Astrocyte of the cerebellum (primary cell): ENCODE results near the gene TDRD1.

Experiments used
- DNase-seq: peaks from one replicate; pipeline ENCODE4 v3.0.0-alpha.2; 2011; ENCODE audit warnings: low read depth
- H3K4me3 ChIP-seq: 2 replicates; pipeline ENCODE4 v1.5.1; 2011; ENCODE audit warnings: mild to moderate bottlenecking, low read depth, low read length, moderate library complexity
- in situ Hi-C: cut with HindIII; loops from 2 replicates; pipeline ENCODE4 v1.10.0; 2017; ENCODE audit warnings: low sequenced_read_pairs
- TF ChIP-seq, protein P1 (sequence below): IDR thresholded peaks from 2 replicates; pipeline ENCODE4 v1.5.1; 2012; ENCODE audit warnings: low read length, low read depth, moderate library complexity, mild to moderate bottlenecking; ENCODE audit errors: missing control alignments

TDRD1 gene

DNA sequence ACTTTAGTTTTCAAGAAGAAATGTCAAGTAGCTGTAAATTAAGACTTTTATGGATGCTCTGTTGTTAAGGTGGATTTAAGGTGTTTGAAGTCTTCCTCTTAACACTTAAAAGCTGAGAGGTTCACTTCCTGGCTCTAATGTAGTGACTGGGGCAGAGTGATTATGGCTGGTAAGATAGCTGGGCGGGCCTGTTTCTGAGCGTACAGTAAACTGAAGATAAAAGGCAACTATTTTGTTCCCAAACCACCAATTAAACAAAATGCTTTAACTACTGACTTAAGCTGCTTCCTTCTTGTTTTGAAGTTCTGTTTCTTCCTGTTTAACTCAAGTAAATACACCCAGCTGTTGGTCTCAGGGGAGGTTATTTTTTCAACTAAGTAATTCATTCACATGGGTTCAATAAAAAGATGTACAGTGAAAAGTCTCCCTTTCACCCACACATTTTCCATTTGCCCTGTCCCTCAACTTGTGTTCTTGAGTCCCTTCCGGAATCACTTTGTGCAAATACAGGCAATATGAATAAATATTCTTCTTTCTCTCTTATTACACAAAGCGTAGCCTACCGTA is 79.2 kb downstream of the TDRD1 start:
- H3K4me3 ChIP-seq: no peak overlapping the region
- TF ChIP-seq, protein P1, sequence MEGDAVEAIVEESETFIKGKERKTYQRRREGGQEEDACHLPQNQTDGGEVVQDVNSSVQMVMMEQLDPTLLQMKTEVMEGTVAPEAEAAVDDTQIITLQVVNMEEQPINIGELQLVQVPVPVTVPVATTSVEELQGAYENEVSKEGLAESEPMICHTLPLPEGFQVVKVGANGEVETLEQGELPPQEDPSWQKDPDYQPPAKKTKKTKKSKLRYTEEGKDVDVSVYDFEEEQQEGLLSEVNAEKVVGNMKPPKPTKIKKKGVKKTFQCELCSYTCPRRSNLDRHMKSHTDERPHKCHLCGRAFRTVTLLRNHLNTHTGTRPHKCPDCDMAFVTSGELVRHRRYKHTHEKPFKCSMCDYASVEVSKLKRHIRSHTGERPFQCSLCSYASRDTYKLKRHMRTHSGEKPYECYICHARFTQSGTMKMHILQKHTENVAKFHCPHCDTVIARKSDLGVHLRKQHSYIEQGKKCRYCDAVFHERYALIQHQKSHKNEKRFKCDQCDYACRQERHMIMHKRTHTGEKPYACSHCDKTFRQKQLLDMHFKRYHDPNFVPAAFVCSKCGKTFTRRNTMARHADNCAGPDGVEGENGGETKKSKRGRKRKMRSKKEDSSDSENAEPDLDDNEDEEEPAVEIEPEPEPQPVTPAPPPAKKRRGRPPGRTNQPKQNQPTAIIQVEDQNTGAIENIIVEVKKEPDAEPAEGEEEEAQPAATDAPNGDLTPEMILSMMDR: no peak

GRCh38 chr10:114259824-114260223 is 80.7 kb downstream of the TDRD1 start:
- TF ChIP-seq, protein P1: no peak
- no peak overlapping the region for H3K4me3 ChIP-seq
- no peak for DNase-seq
- in situ Hi-C loops: no loop called here

More for the DNA sequence above, 79.2 kb downstream of the TDRD1 start:
- in situ Hi-C loops: no loop called here
- DNase-seq: no peak

DNA sequence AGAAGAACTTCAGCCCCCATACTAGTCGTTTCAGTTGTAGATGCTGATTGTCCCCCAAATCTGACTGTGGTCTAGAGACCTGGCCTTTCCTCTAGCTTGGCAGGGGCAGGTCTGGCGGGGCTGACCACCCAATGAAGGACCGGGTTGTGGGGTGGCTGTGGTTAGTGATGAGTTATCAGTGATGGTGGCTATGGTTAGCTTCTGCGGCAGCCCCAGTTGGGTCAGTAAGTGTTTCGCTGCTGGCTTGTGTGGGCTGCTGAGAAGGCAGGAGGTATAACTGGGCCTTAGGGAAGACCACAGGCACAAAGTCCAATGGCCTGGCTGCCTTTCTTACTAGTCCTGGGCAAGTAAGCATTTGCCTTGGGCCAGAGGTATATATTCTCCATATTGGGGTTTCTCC is 81.2 kb downstream of the TDRD1 start:
- no peak for DNase-seq
- no peak overlapping the region for H3K4me3 ChIP-seq
- in situ Hi-C loops: no loop called here
- TF ChIP-seq, protein P1: no peak

- peak; percentile 44 for DNase-seq
- H3K4me3 ChIP-seq: no peak overlapping the region
- in situ Hi-C loops: no loop called here
- TF ChIP-seq, protein P1: no peak
Measured at GRCh38 chr10:114261076-114261475, 81.9 kb downstream of the TDRD1 start.

- in situ Hi-C loops: no loop called here
- TF ChIP-seq, protein P1: no peak
- DNase-seq: no peak
- no peak overlapping the region for H3K4me3 ChIP-seq
Measured at GRCh38 chr10:114262496-114262895, 83.3 kb downstream of the TDRD1 start.

GRCh38 chr10:114265392-114266053 is 86.4 kb downstream of the TDRD1 start:
- DNase-seq: no peak
- TF ChIP-seq, protein P1: no peak
- in situ Hi-C loops: no loop called here
- H3K4me3 ChIP-seq: no peak overlapping the region
